Mesenchymal stem cell (in vitro differentiated cells and primary cell): Measurements from ENCODE around the gene CATSPER3.

Experiments used
- DNase-seq: peaks from one replicate; pipeline ENCODE4 v3.0.0-alpha.2; 2013
- H2AFZ ChIP-seq: one replicate; pipeline ENCODE4 v1.6.1; 2013; ENCODE audit warnings: low read depth, mild to moderate bottlenecking, control low read depth, inconsistent platforms, low read length, moderate library complexity
- H2AK5ac ChIP-seq: 2 replicates; pipeline ENCODE4 v1.6.1; 2013; ENCODE audit warnings: low read length, moderate library complexity, mild to moderate bottlenecking, inconsistent platforms; ENCODE audit not compliant: severe bottlenecking
- H2BK120ac ChIP-seq: one replicate; pipeline ENCODE4 v1.6.1; 2013; ENCODE audit warnings: low read depth, mild to moderate bottlenecking, inconsistent platforms, low read length, moderate library complexity
- H2BK12ac ChIP-seq, 2 experiments: one replicate each; pipeline ENCODE4 v1.6.1; 2013; ENCODE audit warnings: inconsistent platforms in 2 of 2, low read length in 2 of 2, mild to moderate bottlenecking in 2 of 2, moderate library complexity in 2 of 2, control low read depth in 1 of 2
- H2BK15ac ChIP-seq: one replicate; pipeline ENCODE4 v1.6.1; 2013; ENCODE audit warnings: mild to moderate bottlenecking, low read depth, inconsistent platforms; ENCODE audit not compliant: poor library complexity, severe bottlenecking
- H2BK5ac ChIP-seq: 2 replicates; pipeline ENCODE4 v1.6.1; 2013; ENCODE audit warnings: low read depth, mild to moderate bottlenecking, low read length, control low read depth, inconsistent platforms; ENCODE audit not compliant: poor library complexity, severe bottlenecking
- H3K14ac ChIP-seq, 2 experiments: one replicate each; pipeline ENCODE4 v1.6.1; 2013; ENCODE audit warnings: inconsistent platforms in 2 of 2, low read length in 2 of 2, control low read depth in 1 of 2, mild to moderate bottlenecking in 1 of 2, moderate library complexity in 1 of 2
- H3K18ac ChIP-seq, 2 experiments: one replicate each; pipeline ENCODE4 v1.6.1; 2013; ENCODE audit warnings: inconsistent platforms in 2 of 2, low read length in 2 of 2, control low read depth in 1 of 2, low read depth in 1 of 2, mild to moderate bottlenecking in 1 of 2
- H3K23ac ChIP-seq, 2 experiments: one replicate each; pipeline ENCODE4 v1.6.1; 2013; ENCODE audit warnings: inconsistent platforms in 2 of 2, low read length in 2 of 2, mild to moderate bottlenecking in 2 of 2, moderate library complexity in 2 of 2, control low read depth in 1 of 2
- H3K27ac ChIP-seq: 2 replicates; pipeline ENCODE4 v1.5.1; 2013; ENCODE audit warnings: mild to moderate bottlenecking, moderate library complexity, low read length, control low read depth, inconsistent platforms; ENCODE audit not compliant: poor library complexity, severe bottlenecking
- H3K27me3 ChIP-seq, 2 experiments: 2 replicates each; pipeline versions ENCODE4 v1.6.1 to v1.7.0; 2013; ENCODE audit warnings: low read length in 2 of 2, mild to moderate bottlenecking in 2 of 2, moderate library complexity in 2 of 2, control low read depth in 1 of 2, inconsistent platforms in 1 of 2; ENCODE audit not compliant: control insufficient read depth in 1 of 2, insufficient read depth in 1 of 2
- H3K36me3 ChIP-seq, 2 experiments: 2 replicates each; pipeline versions ENCODE4 v1.6.1 to v1.7.0; 2013; ENCODE audit warnings: low read length in 2 of 2, control low read depth in 1 of 2, inconsistent platforms in 1 of 2, low read depth in 1 of 2, mild to moderate bottlenecking in 1 of 2; ENCODE audit not compliant: insufficient read depth in 2 of 2, control insufficient read depth in 1 of 2
- H3K4ac ChIP-seq, 2 experiments: one replicate each; pipeline ENCODE4 v1.6.1; 2013; ENCODE audit warnings: inconsistent platforms in 2 of 2, low read length in 2 of 2, mild to moderate bottlenecking in 2 of 2, moderate library complexity in 2 of 2, control low read depth in 1 of 2, low read depth in 1 of 2
- H3K4me1 ChIP-seq: 2 replicates; pipeline ENCODE4 v1.6.1; 2013; ENCODE audit warnings: low read depth, low read length, control low read depth; ENCODE audit not compliant: control insufficient read depth, insufficient read depth
- H3K4me2 ChIP-seq: 2 replicates; pipeline ENCODE4 v1.6.1; 2013; ENCODE audit warnings: low read length, mild to moderate bottlenecking, inconsistent platforms; ENCODE audit not compliant: poor library complexity, severe bottlenecking
- H3K4me3 ChIP-seq, 2 experiments: 2 replicates each; pipeline versions ENCODE4 v1.5.1 to v1.7.0; 2013; ENCODE audit warnings: low read length in 2 of 2, mild to moderate bottlenecking in 2 of 2, control low read depth in 1 of 2, low read depth in 1 of 2; ENCODE audit not compliant: insufficient read depth in 1 of 2
- H3K79me1 ChIP-seq: replicated peaks from 2 replicates; pipeline ENCODE4 v1.6.1; 2013; ENCODE audit warnings: mild to moderate bottlenecking, control low read depth, low read length, inconsistent platforms; ENCODE audit not compliant: poor library complexity, severe bottlenecking
- H3K9ac ChIP-seq: 2 replicates; pipeline ENCODE4 v1.7.0; 2013; ENCODE audit warnings: mild to moderate bottlenecking, low read length, moderate library complexity
- H3K9me3 ChIP-seq: 2 replicates; pipeline ENCODE4 v1.7.0; 2013; ENCODE audit warnings: mild to moderate bottlenecking, low read length; ENCODE audit not compliant: control insufficient read depth
- H4K8ac ChIP-seq: one replicate; pipeline ENCODE4 v1.6.1; 2013; ENCODE audit warnings: inconsistent platforms, mild to moderate bottlenecking, low read length, moderate library complexity
- H4K91ac ChIP-seq: one replicate; pipeline ENCODE4 v1.6.1; 2013; ENCODE audit warnings: mild to moderate bottlenecking, low read length, inconsistent platforms
- WGBS: methylation state at CpG from one replicate; pipeline ENCODE4 v1.1.7; 2013; ENCODE audit warnings: mixed read lengths; 5-methylcytosine and 5-hydroxymethylcytosine counted together

CATSPER3 gene

DNA sequence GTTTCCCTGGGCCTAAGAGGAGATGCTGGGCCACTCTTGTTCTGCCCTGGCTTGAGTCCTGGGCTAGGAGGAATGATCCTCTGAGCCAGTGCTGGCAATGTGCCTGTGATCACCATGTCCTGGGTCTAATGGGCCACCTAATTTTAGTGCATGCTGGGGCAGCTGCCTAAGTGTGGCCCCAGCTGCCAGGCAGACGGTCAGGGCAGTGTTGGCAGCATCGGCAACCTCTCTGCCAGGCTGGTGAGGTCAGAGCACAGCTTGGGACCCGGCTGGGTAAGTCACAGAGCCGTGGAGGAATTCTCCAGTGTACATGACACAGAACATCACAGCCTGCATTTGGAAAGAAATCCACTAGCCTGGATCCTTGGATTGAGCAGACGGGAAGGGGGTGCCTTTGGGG lies 87.7 kb downstream of the CATSPER3 start:
- no peak overlapping the region for H3K23ac ChIP-seq
- no peak overlapping the region for H3K9ac ChIP-seq
- H4K91ac ChIP-seq, result no peak overlapping the region
- no peak for DNase-seq
- H3K79me1 ChIP-seq, result no peaks in the 10 kb centered on the region
- H3K18ac ChIP-seq, result peak overlapping the region in 1 of 2 experiments; percentile 1
- H3K4me1 ChIP-seq, result peaks cover under 1% of the 10 kb centered on the region
- no peak overlapping the region for H2AK5ac ChIP-seq
- H3K27ac ChIP-seq, result no peak overlapping the region
- H2AFZ ChIP-seq, result no peak overlapping the region
- H3K4me2 ChIP-seq, result no peak overlapping the region
- H3K4me3 ChIP-seq, result no peak overlapping the region
- 82% methylated on average over 4 of the region's 5 CpGs for WGBS
- no peak overlapping the region for H3K4ac ChIP-seq
- no peak overlapping the region for H2BK120ac ChIP-seq
- H2BK12ac ChIP-seq, result no peak overlapping the region
- no peak overlapping the region for H3K14ac ChIP-seq
- peaks cover 88 to 92% of the 10 kb centered on the region in 2 experiments for H3K27me3 ChIP-seq
- no peaks in the 10 kb centered on the region for H3K9me3 ChIP-seq
- no peaks in the 10 kb centered on the region for H3K36me3 ChIP-seq
- H2BK15ac ChIP-seq, result no peak overlapping the region
- no peak overlapping the region for H4K8ac ChIP-seq
- H2BK5ac ChIP-seq, result no peak overlapping the region

DNA sequence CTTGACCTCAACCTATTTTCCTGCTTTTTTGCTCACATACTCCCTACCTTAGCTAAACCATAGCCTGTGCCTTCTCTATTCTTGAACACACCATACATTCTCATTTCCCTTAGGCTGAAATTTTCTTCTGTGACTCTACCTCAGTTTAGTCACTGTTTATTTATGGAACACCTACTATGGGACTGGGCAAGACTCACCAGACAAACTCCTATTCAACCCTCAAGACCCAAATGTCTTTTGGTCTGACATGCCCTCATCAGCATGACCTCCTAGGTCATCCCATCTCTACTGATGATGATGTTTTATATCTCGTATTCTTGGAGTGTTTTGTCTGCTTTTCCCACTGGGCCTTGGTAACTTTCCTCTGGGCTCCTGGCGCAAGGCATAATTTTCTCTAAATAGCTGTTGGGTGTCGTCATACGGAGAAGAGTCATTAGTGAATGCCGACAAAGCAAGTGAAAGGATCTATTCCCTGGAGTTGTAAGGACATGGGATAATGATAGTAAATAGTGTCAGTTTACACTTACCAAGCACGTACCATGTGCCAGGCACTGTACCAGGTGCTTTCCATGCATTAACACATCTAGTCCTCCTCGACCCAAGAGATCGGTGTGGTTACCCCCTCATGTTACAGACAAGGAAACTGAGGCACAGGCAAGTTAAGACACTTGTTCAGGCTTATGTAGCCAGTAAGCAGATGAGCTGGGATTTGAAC lies 88.8 kb downstream of the CATSPER3 start:
- Histone ChIP-seq H3K4me1 (no peaks in the 10 kb centered on the region), H3K9me3 (no peaks in the 10 kb centered on the region)
- 77% methylated on average over 8 of the region's 8 CpGs for WGBS

GRCh38 chr5:135057233-135057632 lies 89.5 kb downstream of the CATSPER3 start:
- Histone ChIP-seq H3K79me1 (no peaks in the 10 kb centered on the region), H3K18ac (no peak overlapping the region), H2BK15ac (no peak overlapping the region), H2AFZ (no peak overlapping the region), H3K9me3 (no peaks in the 10 kb centered on the region), H3K27me3 (peaks cover 74 to 86% of the 10 kb centered on the region in 2 experiments), H3K4me1 (no peaks in the 10 kb centered on the region), H3K27ac (no peak overlapping the region), H2BK120ac (no peak overlapping the region), H2AK5ac (no peak overlapping the region), H3K4me2 (no peak overlapping the region), H2BK5ac (no peak overlapping the region), H4K8ac (no peak overlapping the region), H3K4ac (no peak overlapping the region), H4K91ac (no peak overlapping the region), H3K14ac (no peak overlapping the region), H3K9ac (no peak overlapping the region), H3K23ac (no peak overlapping the region), H3K36me3 (no peaks in the 10 kb centered on the region), H2BK12ac (no peak overlapping the region), H3K4me3 (no peak overlapping the region)
- WGBS, result 74% methylated on average over 2 of the region's 2 CpGs
- no peak for DNase-seq

More for the DNA sequence above, 88.8 kb downstream of the CATSPER3 start:
- Histone ChIP-seq H2AK5ac (no peak overlapping the region), H2BK120ac (no peak overlapping the region), H3K9ac (no peak overlapping the region), H3K4ac (no peak overlapping the region), H3K36me3 (no peaks in the 10 kb centered on the region), H3K4me3 (no peak overlapping the region), H2BK5ac (no peak overlapping the region), H3K14ac (no peak overlapping the region), H3K79me1 (no peaks in the 10 kb centered on the region), H3K4me2 (no peak overlapping the region), H3K27ac (no peak overlapping the region), H2AFZ (no peak overlapping the region), H3K23ac (no peak overlapping the region), H4K8ac (no peak overlapping the region), H3K18ac (no peak overlapping the region), H3K27me3 (peaks cover 82 to 86% of the 10 kb centered on the region in 2 experiments), H2BK12ac (no peak overlapping the region), H4K91ac (no peak overlapping the region), H2BK15ac (no peak overlapping the region)
- no peak for DNase-seq

GRCh38 chr5:135058331-135058732 lies 90.6 kb downstream of the CATSPER3 start:
- H3K9ac ChIP-seq, result no peak overlapping the region
- no peak overlapping the region for H3K4me3 ChIP-seq
- H3K14ac ChIP-seq, result no peak overlapping the region
- H2BK5ac ChIP-seq, result no peak overlapping the region
- H3K27me3 ChIP-seq, result peaks cover 72 to 87% of the 10 kb centered on the region in 2 experiments
- no peak overlapping the region for H2AK5ac ChIP-seq
- H2BK12ac ChIP-seq, result no peak overlapping the region
- H3K18ac ChIP-seq, result no peak overlapping the region
- 65% methylated on average over 7 of the region's 8 CpGs for WGBS
- DNase-seq, result no peak
- H2BK120ac ChIP-seq, result no peak overlapping the region
- H2BK15ac ChIP-seq, result no peak overlapping the region
- no peaks in the 10 kb centered on the region for H3K79me1 ChIP-seq
- H3K4me1 ChIP-seq, result no peaks in the 10 kb centered on the region
- H3K27ac ChIP-seq, result no peak overlapping the region
- H2AFZ ChIP-seq, result no peak overlapping the region
- H3K4ac ChIP-seq, result no peak overlapping the region
- H3K23ac ChIP-seq, result no peak overlapping the region
- H4K8ac ChIP-seq, result no peak overlapping the region
- H4K91ac ChIP-seq, result no peak overlapping the region
- H3K9me3 ChIP-seq, result no peaks in the 10 kb centered on the region
- H3K36me3 ChIP-seq, result no peaks in the 10 kb centered on the region
- no peak overlapping the region for H3K4me2 ChIP-seq
